ENCODE results near the gene CASP3.
A peak's percentile ranks its signal among the peaks of the same experiment; 100 is the strongest.

The CASP3 gene

DNA sequence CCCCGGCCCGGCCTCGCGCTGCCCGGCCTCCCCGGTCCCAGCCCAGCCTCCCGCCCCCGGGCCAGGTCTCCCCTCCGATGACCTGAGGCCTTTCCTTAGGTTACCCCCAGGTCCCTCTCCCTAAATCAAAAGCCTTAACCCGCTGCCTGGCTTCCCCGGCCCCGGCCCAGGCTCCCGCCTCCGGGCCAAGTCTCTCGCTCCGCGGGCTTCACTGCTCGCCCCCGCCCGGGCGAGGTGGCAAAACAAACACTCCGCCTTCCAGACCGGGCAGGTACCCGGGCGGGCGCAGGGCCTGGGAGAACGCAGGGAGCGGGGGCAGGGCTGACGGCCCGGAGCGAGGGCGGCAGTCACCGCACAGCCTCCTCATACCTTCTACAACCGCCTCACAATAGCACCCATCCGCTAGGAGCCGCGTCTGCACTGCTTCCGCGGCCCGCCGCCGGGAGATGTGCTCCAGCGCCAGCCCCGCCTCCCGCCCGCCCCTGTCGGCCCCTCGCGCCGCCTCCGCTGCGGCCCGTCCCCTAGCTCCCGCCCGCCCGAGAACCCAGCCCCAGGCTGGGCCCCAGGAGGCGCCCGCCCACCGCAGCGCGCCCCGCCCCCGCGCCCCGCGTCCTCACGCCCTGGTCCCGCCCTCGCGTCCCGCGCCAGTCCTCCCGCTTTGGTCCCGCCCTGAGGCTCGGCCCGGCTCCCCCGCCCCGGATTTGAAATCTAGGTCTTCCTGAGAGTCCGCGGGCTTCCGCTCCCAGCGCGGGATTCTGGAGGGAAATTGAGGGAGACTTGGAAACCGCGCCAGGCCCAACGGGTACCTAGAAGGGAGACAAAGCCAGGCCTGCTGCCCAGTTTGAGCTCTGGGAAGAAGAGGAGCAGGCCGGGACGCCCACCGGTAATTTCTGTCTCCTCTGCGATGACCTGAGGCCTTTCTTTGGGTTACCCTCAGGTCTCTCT lies at the start of gene CASP3, which contains the start of gene PRIMPOL:
TSS of gene CASP3 (minus strand) at position 422 of the 945 bp plus-strand sequence. CDS start 10,994 bp downstream, outside the sequence.
TSS of gene PRIMPOL (plus strand) at position 713 of the 945 bp plus-strand sequence. CDS start 7,403 bp downstream, outside the sequence.
- peak; percentile 83 for DNase-seq (ENCODE audit: low read depth)
- peak within 1 kb of the TSS; percentile 86 for H3K4me3 ChIP-seq (ENCODE audit: low read depth, low read length)

DNA sequence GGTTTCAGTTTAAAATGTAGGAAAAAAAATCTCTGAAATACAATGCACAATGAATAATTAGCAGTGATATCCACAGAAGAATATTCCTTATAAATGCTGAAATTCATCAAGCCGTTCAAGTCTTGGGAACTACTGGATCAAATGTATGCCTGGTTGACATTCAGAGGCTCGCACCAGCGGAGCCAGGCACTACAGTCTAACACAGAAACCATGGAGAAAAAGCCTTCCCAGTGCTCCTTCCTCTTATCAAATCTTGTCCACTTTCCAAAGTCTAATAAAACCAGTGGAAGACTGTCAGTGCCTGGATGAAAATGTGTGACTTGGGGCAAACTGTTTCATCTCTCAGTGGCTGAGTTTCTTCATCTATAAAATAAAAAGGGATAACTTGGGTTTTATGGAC lies 48.7 kb upstream of the CASP3 start:
- no peak overlapping the region for H3K4me3 ChIP-seq (ENCODE audit: low read depth, low read length)
- DNase-seq (ENCODE audit: low read depth) = no peak

DNA sequence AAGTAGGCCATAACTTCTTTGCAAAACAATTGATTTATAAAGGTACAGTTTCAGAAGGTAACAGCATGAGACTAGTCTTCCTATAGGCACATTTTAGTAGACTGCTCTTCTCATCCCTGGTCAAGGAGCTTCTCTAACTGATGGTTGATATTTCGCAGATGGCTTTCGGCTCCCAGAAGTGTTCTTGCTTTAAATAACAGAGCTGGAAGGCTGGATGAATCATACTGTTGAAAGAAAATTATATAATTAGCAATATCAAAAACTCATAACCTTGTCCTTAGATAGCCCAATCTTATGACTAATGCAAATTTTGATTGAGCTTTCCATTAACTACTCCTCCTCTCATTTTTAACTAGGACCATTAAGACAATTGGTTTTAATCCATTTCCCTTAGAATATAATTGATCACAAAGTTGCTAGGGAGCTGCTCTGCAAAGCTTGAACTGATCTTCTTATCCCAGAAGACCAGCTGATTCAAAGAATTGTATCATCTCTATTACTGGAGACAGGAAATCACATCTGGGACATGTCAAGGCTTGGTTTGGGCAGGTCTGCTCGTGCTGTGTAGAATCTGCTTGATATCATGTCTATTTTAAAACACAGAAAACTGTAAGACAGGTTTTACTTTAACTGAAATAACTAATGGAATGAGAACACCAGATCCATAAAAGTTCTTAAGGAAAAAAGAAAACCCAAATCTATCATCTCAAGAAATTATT lies 46.1 kb upstream of the CASP3 start:
- no peak for DNase-seq (ENCODE audit: low read depth)
- no peak overlapping the region for H3K4me3 ChIP-seq (ENCODE audit: low read depth, low read length)

DNA sequence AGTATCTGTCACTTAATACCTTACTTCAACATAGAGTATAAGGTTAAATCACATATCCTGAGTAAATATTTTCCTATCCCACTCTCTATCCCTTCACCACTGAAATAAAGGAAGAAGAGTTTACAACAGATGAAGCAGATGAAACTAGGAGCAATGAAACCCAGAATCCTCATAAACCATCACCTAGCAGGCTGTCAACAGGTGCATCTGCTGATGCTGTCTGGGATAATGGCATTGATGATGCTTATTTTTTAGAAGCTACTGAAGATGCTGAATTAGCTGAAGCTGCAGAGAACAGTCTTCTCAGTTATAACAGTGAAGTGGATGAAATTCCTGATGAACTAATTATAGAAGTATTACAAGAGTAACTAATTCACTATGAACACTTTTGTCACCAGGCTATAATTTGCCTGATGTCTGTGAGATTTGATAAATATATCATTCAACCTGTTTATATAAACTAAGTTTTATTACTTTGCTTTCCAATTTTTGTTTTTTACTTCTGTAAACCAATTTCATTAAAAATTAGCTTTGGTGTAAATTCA lies 45.2 kb upstream of the CASP3 start:
- no peak for DNase-seq (ENCODE audit: low read depth)
- no peak overlapping the region for H3K4me3 ChIP-seq (ENCODE audit: low read depth, low read length)

DNA sequence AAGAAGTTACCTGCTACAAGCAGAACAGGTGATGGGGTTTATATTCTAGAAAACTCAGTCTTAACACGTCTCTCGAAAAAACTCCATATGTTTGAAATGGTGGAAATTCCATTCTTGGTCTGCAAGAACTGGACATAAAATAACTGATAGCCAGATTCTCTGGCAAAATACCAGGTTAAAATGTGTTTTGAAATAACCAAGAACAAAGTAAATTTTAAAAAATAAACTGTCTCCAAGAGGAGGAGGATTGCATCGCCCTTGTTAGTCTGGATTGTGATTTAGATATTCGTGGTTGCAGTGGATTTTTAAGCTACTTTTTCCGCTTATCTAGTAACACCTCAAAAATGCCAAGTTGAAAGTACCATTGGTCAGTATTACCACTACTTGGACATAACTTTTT lies 43.8 kb upstream of the CASP3 start:
- no peak for DNase-seq (ENCODE audit: low read depth)
- H3K4me3 ChIP-seq (ENCODE audit: low read depth, low read length) = no peak overlapping the region

DNA sequence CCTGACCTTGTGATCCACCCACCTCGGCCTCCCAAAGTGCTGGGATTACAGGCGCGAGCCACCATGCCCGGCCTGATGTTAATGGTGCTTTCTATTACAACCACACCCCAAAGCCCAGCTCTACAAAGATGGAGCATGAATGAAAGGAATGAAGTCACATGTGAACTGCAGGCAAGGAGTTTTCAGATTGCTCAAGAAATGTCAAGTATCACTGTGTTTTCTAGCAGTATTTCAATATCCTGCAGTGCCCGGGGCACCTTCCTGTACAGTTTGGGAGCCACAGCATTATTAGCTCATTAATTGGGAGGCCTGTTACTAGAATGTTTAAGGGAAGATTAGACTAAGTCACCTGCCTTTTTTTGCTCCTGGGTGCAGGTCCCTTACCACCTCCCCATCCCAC lies 40.4 kb upstream of the CASP3 start:
- H3K4me3 ChIP-seq (ENCODE audit: low read depth, low read length) = no peak overlapping the region
- DNase-seq (ENCODE audit: low read depth) = no peak

DNA sequence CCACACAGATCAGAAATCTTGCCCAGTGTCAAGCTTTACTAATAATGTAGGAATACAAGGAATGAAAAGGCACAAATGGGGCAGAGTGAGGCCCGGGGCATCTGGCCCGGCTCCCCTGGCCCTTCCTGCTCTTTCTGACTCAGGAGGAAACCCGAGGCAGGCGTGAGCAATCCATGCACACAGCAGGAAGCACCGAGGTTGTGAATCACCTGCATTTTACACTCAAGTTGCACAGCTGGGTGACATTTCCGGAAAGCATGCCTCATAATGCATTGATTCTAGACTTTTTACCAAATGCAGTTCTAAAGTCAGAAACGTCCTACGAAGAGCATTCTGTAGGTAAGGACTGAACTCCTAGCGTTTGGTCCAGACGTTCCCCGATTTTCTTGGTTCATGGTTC lies 39.2 kb upstream of the CASP3 start:
- peak; percentile 65 for DNase-seq (ENCODE audit: low read depth)

DNA sequence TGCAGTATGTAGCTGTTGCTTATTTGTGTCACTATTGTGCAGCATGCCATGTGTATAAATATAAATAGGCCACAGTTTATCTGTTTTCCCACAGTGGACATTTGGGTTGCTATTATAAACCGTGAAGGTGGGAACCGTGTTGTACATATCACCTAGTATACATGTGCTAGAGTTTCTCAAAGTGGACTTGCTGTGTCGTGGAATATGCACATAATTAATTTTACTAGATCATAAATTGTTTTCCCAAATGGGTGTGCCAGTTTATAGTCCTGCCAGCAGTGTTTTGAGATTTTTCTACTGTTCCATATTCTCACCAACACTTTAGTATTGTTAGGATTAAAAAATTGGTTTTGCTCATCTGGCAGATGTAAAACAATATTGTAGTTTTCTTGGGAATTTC lies 38.8 kb upstream of the CASP3 start:
- no peak for DNase-seq (ENCODE audit: low read depth)
- no peak overlapping the region for H3K4me3 ChIP-seq (ENCODE audit: low read depth, low read length)

More for the DNA sequence above, 39.2 kb upstream of the CASP3 start:
- H3K4me3 ChIP-seq (ENCODE audit: low read depth, low read length) = no peak overlapping the region

DNA sequence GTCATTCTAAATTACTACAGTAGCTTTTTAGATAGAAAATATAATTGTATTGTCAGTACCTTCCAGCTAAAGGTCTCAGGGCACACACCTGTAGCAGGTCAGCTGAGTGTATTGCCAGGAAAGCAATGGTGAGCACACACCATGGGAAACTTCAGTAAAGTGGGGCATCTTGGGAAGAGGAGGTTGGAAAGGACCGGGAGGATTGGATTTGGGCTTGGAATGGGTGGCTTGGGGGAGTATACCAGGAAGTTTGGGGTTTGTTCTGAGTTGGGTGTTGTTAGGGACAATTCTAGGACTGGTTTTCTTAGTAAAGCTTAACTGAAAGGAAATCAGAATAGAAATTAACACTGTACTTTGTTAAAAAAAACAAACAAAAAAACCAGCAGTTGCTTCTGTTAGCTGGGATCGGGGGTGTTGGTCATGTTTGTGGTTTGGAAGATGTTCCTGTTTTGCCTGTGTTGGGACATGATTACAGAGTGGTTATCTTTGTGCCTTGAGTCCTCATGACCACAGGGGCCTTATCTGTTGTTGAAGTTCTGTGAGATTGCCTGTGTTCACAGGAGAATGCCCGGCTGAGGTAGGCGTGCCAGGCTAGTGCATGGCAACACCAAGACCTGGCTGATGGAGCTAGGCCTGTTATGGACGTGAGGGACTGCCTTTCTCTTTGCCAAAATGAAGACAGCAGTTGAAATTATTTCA lies 35.4 kb upstream of the CASP3 start:
- DNase-seq (ENCODE audit: low read depth) = no peak
- H3K4me3 ChIP-seq (ENCODE audit: low read depth, low read length) = no peak overlapping the region

DNA sequence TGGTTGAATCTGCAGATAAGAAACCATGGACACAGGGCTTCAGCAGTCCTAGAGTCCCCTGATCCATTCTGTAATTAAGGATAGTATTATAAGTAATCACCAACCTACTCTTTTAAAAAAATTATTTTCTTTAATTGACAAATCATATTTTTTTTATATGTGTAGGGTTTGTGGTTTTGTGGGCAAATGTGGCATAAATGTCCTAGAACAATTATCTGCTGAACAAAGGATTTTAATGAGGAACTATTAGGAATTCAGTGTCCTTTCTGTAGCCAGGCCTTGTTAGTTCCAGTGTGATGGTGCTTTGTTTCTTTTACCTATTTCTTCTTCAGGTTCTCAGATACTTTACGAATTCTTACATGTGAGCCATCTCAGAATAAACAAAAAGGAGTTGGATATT lies 32.7 kb upstream of the CASP3 start:
- DNase-seq (ENCODE audit: low read depth) = no peak
- H3K4me3 ChIP-seq (ENCODE audit: low read depth, low read length) = no peak overlapping the region

DNA sequence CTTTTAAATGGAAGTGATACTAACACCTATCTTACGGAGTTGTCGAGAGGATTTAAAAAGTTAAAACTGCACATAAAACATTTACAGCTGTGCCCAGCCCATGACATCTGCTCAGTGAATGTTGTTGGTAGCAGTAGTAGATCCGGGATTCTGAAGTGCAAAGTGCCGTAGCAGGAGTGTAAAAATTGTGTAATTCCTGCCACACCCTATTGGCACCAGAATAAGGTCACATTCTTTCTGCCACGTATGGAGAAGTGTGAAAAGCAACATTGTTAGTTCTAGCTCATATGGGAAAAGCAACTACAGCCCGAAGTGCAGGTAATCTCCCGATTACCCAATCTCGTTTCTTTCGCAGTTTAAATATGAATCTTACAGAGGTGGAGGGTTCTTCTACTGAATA lies 31.5 kb upstream of the CASP3 start:
- H3K4me3 ChIP-seq (ENCODE audit: low read depth, low read length) = no peak overlapping the region
- DNase-seq (ENCODE audit: low read depth) = no peak

DNA sequence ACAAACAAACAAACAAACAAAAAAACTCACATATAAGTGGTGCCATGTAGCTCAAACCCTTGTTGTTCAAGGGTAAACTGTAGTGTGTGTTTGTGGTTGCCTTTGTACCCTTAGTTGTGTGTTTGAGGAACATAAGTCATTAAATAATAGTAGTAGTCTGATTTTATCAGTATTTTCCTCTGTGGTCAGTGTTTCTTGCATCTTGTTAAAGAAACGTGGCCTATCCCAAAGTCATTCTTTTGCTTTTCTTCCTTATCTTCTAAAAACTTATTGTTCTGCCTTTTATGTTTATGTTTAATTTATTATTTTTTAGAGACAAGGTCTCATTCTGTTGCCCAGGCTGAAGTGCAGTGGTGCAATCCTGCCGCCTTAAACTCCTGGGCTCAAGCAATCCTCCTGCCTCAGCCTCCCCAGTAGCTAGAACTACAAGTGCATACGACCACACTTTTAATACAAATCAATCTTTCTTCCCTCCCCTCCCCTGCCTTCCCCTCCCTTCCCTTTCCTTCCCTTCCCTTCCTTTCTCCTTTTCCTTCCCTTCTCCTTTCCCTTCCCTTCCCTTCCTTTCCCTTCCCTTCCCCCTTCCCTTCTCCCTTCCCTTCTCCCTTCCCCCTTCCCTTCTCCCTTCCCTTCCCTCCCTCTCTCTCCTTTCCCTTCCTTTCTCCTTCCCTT lies 26.7 kb upstream of the CASP3 start:
- no peak for DNase-seq (ENCODE audit: low read depth)
- H3K4me3 ChIP-seq (ENCODE audit: low read depth, low read length) = no peak overlapping the region

DNA sequence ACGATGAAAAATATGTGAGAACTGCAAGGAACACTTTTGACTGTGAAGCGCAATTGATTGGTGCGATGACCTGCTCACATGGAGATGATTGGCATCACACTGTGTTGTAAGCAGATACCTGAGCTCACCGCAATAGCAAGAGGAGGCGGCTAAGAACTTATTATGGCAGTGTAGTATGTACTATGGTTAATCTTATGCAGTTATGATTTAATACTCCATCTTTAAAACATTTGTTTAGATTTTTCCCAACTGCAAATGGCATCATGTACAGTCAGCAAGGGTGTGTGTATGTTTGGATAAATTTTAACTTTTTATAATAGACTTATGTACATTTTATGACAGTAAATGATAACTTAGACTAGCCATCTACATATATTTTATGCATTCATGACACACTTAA lies 25.8 kb upstream of the CASP3 start:
- no peak for DNase-seq (ENCODE audit: low read depth)
- no peak overlapping the region for H3K4me3 ChIP-seq (ENCODE audit: low read depth, low read length)

DNA sequence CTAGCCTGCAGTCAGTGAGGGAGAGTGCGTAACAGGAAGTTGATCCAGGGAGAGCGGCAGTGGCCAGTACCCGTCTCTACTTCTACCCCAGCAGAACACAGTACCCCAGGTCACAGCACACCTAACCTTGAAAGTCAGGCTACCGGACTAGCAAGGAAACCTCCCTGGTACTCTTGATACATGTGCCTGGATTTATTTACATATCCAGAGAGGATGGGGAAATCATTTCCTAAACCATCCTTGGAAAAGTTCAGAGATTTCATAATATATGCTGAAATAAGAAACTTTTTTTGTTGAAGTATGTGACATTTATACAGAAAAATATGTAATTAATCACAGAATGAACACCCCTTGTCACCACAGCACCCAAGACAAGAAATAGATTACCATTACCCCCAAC lies 24.8 kb upstream of the CASP3 start:
- no peak for DNase-seq (ENCODE audit: low read depth)
- no peak overlapping the region for H3K4me3 ChIP-seq (ENCODE audit: low read depth, low read length)

DNA sequence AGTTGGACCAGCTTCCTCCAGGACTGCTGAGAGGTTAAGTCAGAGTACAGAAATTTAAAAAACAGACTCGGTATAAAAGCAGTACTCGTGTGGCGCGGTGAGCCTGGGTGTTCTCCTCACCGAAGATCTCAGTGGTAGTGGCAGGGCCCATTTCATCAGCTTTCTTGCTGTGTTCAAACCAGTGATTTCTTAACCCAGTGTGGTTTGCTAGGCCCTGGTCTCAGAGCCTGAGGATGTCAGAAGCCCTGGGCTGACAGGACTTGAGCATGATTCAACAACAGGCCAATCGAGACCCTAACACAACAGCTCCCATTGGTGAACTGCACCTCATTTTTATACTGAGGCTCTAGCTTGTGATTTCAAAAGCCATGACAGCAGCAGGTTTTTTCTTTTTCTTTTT lies 23.5 kb upstream of the CASP3 start:
- no peak overlapping the region for H3K4me3 ChIP-seq (ENCODE audit: low read depth, low read length)
- DNase-seq (ENCODE audit: low read depth) = no peak

DNA sequence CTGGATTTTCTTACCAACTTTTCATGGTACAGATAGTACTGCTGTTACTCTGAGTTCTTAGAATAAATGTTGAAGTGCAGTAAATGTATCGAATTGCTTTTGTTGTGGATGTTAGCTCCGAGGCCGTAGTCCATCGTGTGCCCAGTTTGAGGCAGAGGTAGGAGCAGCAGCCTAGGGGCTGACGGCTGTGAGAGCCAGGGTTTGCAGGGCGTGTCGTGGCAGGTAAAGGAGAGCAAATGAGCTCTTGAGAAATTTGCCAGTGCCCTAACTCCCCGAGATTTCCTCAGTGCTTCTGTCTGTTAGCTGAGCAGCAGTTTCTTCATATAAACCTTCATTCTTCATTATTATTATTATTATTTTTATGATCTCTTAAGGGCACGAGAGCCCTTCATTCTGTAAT lies 21.9 kb upstream of the CASP3 start:
- H3K4me3 ChIP-seq (ENCODE audit: low read depth, low read length) = no peak overlapping the region

DNA sequence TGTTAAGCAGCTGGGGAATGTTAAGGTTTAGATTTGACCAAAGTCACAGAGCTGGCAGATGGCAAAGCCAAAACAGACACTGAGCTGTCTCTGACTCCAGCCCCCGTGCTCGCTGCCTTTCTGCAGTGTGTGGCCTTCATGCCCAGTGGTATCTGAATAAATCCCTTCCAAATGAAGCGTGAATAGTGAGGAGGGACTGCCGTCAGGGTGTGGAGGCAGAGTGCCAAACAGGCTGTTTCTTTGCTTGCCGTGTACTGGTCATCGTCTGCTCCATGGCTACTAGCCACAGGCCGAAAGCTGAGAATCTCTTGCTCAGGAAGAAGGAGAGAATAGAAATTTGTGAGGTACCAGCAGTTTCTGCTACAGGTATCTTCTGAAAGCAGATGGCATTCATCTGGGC lies 20.0 kb upstream of the CASP3 start:
- H3K4me3 ChIP-seq (ENCODE audit: low read depth, low read length) = no peak overlapping the region
- no peak for DNase-seq (ENCODE audit: low read depth)

More for the DNA sequence above, 21.9 kb upstream of the CASP3 start:
- no peak for DNase-seq (ENCODE audit: low read depth)

DNA sequence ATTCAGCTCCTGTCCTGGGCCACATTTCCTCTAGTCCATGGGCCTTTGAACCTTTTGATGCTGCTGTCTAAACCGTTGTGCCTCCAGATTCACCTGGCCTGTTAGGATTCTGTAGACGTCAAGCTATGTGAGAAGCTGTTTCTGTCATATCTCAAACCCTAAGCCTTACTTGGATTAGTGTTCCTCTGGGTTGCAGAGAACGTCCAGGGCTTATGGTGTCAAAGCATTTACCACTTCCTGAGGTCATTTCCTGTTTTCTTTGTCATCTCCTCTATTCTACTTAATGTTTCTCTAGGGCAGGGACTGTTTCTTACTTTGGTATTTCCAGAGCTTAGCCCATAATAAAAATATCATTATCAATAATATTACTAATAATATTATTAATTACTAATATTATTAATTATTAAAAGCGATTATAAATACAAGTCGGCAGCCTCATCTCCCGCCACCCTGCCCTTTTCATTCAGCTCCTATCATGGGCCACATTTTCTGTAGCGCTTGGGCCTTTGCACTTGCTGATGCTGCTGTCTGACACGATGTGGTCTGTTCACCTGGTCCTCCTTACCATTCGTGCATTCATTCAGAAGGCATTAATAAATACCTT lies 19.4 kb upstream of the CASP3 start:
- no peak overlapping the region for H3K4me3 ChIP-seq (ENCODE audit: low read depth, low read length)
- no peak for DNase-seq (ENCODE audit: low read depth)

DNA sequence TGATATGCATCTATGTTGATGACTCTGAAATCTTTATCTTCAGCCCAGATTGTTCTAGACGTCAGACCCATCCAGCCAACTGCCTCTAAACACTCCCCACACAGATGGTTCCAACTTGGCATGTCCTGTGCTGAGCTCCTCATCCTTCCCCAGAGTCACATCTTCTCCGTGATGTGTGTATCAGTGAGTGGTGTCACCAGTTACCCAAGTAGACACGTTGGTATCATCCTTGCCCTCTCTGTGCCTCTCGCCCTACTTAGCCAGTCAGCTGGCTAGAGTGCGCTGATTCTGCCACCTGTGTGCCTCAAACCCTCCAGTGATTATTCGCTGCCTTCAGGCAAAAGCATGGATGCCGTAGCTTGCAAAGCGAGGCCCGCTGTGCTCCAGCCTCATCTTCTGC lies 18.8 kb upstream of the CASP3 start:
- H3K4me3 ChIP-seq (ENCODE audit: low read depth, low read length) = no peak overlapping the region
- DNase-seq (ENCODE audit: low read depth) = no peak
